22Rv1 (cell line): Measurements from ENCODE around the gene ITFG1.
"Not testable (repeated sequence)": the region's sequence is repeated elsewhere in the genome, so short reads cannot be mapped to it uniquely, and the experiment has no call there.

Source experiments
- H3K27ac ChIP-seq: fragments of 450-650 bp; 2 replicates; pipeline ENCODE4 v1.5.1; 2017
- CTCF ChIP-seq: fragments of 450-650 bp; IDR thresholded peaks from 2 replicates; pipeline ENCODE4 v1.5.1; 2017; ENCODE audit warnings: mild to moderate bottlenecking
- ZFX ChIP-seq: fragments of 450-650 bp; IDR thresholded peaks from 2 replicates; pipeline ENCODE4 v1.6.1; 2017; ENCODE audit warnings: antibody characterized with exemption, borderline replicate concordance

ITFG1 gene

DNA sequence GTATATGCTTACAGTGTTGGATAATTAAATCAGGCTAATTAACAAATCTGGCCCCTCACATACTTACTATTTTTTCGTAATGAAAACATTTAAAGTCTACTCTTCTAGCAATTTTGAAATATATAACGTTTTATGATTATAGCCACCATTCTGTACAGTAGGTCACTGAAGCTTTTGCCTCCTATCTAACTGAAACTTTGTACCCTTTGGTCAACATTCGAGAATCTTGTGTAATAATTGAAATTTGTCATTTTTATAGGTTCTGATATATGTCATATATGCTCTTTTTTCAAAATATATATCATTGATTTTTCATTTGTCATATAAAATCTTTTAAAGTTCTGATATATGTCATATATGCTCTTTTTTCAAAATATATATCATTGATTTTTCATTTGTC lies 12.9 kb upstream of the ITFG1 start:
- TF ChIP-seq ZFX (no peak), CTCF (no peak)
- H3K27ac ChIP-seq = no peak overlapping the region

- not testable (repeated sequence) for H3K27ac ChIP-seq
These were observed 12.1 kb upstream of the ITFG1 start for GRCh38 chr16:47473004-47473403.

- H3K27ac ChIP-seq = no peak overlapping the region
- TF ChIP-seq CTCF (no peak), ZFX (no peak)
These were observed 9.9 kb upstream of the ITFG1 start for GRCh38 chr16:47470810-47471209.

DNA sequence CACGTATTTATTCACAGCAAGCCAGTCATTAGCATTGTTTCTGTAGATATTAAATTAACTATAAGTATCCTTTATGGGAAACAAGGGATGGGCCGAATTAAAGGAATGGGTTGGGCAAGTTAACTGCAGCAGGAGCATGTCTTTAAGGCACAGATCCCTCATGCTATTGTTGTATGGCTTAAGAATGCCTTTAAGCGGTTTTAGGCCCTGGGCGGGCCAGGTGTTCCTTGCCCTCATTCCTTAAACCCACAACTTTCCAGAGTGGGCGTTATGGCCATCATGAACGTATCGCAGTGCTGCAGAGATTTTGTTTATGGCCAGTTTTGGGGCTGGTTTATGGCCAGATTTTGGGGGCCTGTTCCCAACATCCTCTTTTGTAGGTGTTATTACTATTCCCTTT lies 9.3 kb upstream of the ITFG1 start:
- H3K27ac ChIP-seq = no peak overlapping the region
- TF ChIP-seq ZFX (no peak), CTCF (no peak)

DNA sequence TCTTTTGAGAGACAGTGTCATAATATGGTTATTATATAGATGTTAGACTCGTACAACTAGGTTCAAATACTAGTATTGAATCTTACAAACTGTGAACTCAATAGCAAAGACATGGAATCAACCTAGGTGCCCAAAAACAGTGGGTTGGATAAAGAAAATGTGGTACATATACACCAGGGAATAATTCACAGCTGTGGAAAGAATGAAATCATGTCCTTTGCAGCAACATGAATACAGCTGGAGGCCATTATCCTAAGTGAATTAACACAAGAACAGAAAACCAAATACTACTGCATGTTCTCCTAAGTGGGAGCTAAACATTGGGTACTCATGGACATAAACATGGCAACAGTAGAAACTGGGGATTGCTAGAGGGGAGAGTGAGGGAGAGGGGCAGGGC lies 8.4 kb upstream of the ITFG1 start:
- TF ChIP-seq ZFX (no peak), CTCF (no peak)
- H3K27ac ChIP-seq = no peak overlapping the region

DNA sequence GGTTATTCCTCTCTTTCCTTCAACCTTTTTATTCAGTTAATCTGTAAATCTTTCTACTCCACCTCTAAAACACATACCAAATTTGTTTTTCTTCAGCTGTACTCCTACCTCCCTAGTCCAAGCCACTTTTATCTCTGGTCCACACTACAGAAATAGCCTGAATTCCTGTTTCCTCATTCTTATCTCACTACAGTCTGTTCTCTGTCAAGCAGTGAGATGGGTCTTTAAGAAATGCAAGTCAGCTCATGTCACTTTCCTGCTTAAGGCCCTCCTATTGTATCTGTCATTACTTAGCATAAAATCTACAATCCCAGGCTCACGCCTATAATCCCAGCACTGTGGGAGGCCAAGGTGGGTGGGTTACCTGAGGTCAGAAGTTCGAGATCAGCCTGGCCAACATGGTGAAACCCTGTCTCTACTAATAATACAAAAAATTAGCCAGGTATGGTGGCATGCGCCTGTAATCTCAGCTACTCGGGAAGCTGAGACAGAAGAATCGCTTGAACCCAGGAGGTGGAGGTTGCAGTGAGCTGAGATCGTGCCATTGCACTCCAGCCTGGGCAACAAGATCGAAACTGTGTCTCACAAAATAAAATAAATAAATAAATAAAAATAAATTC lies 7.3 kb upstream of the ITFG1 start:
- not testable (repeated sequence) for H3K27ac ChIP-seq

DNA sequence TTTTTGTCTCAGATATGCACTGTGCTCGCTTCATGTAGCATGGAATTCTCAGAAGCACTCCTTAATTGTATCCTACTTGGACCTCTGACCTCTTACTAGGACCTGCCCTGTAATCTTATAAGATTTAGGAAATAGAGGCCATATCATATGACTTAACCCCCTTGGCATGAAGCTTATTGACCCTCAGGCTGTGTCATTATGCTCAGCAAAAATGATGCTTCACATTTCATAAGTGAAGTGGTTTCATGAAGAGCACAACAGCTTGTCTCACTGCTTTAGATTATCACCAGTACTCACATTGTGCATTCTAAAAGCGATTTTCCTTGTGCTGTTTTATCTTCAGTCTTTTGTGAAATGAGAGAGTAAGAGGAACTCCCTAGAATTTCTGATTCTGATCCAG lies 6.6 kb upstream of the ITFG1 start:
- no peak overlapping the region for H3K27ac ChIP-seq
- no peak for TF ChIP-seq ZFX
- no peak for TF ChIP-seq CTCF

- no peak overlapping the region for H3K27ac ChIP-seq
- no peak for TF ChIP-seq ZFX
- no peak for TF ChIP-seq CTCF
These were observed 5.2 kb upstream of the ITFG1 start for GRCh38 chr16:47465919-47466630.
